GM12875 (cell line): ENCODE data around the gene GRIK4.
"Not testable (repeated sequence)": the region's sequence is repeated elsewhere in the genome, so short reads cannot be mapped to it uniquely, and the experiment has no call there.

Source experiments
- H3K4me3 ChIP-seq: one replicate; pipeline ENCODE4 v1.5.1; 2011; ENCODE audit warnings: low read depth, low read length, control low read depth
- TF ChIP-seq, protein P1 (sequence below): IDR thresholded peaks from 2 replicates; pipeline ENCODE4 v1.5.1; 2011; ENCODE audit warnings: low read depth, mild to moderate bottlenecking, control low read depth, inconsistent platforms, low read length, moderate library complexity, borderline replicate concordance; ENCODE audit not compliant: insufficient read depth

The GRIK4 gene

DNA sequence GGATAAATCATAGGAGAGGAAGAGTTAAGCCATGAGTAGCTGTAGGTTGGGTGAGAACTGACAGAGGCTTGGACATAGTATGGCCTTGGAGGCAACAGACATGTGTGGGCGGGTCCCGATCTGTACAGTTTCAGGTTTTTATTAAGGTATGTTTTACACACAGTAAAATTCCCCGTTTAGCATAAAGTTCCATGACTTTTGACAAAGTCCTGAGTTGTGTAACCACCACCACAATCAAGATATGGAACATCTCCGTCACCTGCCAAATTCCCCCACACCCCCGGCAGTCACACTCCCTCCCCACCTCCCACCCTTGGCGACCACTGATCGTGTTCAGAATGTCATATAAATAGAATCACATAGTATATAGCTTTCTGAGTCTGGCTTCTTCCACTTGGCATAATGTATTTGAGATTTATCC is 68.1 kb downstream of the GRIK4 start:
- H3K4me3 ChIP-seq, result no peak overlapping the region
- TF ChIP-seq, protein P1, sequence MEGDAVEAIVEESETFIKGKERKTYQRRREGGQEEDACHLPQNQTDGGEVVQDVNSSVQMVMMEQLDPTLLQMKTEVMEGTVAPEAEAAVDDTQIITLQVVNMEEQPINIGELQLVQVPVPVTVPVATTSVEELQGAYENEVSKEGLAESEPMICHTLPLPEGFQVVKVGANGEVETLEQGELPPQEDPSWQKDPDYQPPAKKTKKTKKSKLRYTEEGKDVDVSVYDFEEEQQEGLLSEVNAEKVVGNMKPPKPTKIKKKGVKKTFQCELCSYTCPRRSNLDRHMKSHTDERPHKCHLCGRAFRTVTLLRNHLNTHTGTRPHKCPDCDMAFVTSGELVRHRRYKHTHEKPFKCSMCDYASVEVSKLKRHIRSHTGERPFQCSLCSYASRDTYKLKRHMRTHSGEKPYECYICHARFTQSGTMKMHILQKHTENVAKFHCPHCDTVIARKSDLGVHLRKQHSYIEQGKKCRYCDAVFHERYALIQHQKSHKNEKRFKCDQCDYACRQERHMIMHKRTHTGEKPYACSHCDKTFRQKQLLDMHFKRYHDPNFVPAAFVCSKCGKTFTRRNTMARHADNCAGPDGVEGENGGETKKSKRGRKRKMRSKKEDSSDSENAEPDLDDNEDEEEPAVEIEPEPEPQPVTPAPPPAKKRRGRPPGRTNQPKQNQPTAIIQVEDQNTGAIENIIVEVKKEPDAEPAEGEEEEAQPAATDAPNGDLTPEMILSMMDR, result no peak

DNA sequence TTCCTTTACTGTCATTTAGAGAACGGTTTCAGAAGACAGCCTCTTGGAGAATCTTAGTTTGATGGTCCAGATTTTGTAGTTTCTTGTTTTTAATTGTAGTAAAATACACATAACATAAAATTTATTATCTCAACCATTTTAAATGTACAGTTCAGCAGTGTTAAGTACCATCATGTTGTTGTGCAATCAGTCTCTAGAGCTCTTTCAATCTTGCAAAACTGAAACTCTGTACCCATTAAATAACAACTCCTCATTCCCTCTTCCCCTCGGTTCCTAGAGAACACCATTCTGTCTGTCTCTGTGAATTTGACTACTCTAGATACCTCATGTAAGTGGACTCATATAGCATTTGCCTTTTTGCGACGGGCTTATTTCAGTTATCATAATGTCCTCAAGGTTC is 69.8 kb downstream of the GRIK4 start:
- TF ChIP-seq, protein P1, result no peak
- no peak overlapping the region for H3K4me3 ChIP-seq

DNA sequence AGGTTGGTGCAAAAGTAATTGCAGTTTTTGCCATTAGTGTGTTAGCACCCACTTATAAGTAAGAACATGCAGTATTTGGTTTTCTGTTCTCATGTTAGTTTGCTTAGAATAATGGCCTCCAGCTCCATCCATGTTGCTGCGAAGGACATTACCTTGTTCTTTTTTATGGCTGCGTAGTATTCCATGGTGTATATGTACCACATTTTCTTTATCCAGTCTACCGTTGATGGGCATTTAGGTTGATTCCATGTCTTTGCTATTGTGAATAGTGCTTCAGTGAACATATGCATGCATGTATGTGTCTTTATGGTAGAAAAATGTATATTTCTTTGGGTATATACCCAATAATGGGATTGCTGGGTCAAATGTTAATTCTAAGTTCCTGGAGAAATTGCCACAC is 71.0 kb downstream of the GRIK4 start:
- H3K4me3 ChIP-seq, result not testable (repeated sequence)

DNA sequence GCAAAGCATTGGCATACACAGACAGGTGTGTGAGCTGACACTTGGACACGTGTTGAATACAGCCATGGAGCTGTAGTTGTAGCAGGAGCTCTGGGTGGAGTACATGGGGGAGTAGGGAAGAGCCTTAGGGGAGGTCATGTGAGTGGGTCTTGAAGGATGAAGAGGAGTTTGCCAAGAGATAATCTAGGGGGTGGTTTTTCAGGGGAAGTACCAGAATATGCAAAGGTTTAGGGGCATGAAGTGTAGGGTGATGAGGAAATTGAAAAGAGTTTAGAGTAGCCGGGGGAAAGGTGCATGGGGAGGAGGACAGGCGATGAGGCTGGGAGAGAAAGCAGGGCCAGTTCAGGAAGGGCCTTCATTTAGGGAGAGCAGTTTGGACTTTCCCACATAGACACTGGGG is 74.5 kb downstream of the GRIK4 start:
- TF ChIP-seq, protein P1, result no peak
- H3K4me3 ChIP-seq, result no peak overlapping the region

DNA sequence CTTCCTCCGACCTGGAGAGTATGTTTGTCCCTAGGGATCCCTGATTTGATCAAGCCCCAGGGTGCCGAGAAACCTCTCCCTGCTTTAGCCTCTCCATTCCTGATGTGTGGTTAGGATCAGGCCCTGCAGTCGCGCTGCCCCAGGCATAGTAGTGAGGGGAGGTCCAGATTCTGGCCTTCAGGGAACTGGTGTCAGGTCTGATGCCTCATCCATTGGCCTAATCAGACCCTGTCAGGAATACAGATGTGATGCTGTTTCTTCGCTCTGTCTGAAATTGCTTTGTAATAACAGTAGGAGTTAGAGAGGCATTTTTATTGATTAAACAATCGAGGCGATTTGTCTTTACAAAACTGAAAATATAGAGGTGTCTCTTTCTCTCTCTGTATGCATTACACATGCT is 75.2 kb downstream of the GRIK4 start:
- TF ChIP-seq, protein P1, result no peak

DNA sequence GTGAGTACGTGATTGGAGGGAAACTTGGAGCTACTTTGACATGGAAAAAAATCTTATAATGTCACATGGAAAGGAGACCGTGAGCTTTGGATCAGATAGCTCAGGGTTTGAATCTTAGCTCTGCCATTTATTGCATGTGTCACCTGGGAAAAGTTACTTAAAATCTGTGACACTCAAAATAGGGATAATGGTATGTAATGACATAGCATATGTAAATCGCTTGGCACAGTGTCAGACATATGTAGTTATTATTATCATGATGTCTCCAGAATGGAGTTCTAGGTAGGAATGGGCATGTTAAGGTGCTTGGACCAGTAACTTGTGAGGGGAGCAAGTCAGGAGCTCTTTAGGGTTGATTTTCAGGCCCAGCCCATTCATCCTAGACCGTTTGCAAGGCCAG is 75.8 kb downstream of the GRIK4 start:
- TF ChIP-seq, protein P1, result no peak
- no peak overlapping the region for H3K4me3 ChIP-seq

More for the DNA sequence above, 75.2 kb downstream of the GRIK4 start:
- H3K4me3 ChIP-seq, result no peak overlapping the region

DNA sequence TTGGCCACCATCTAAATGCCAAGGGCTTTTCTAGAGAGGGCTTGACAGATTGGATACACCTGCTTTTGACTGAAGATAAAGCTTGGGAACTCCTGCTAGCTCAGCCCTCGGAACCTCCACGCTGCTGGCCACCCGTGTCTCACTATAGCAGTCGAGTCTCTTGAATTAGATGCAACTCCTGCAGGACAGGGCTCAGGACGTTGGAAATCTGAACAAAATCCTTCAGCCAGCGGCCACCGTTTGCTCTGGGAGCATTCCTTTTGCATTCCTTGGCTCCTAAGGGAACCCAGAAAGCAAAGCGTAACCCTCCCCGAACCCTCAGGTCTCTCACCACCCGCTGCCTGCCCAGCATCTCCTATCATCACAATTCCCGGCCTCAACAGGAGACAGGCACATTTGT is 77.8 kb downstream of the GRIK4 start:
- H3K4me3 ChIP-seq, result no peak overlapping the region
- TF ChIP-seq, protein P1, result no peak

DNA sequence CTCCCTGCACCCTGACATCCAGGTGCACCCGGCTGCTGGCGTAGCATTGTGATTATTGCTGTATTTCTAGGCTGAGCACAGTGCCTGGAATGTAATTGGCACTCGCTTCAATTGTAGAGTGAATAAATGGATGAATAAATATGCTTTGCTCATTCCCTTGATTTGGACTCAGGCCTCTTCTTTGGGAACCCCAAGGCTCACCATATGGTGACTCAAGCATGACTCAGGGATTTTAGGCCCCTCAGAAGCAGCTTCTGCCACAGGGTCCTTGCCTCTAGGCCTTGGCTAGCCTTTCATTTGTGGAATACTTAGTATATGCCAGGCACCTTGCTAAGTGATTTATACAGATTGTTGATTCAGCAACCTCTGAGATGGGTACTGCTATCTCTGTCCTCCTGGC is 78.9 kb downstream of the GRIK4 start:
- TF ChIP-seq, protein P1, result no peak

More for the DNA sequence above, 78.9 kb downstream of the GRIK4 start:
- no peak overlapping the region for H3K4me3 ChIP-seq
